Heart right ventricle (tissue), 16 donors: Measurements from ENCODE around the gene ALG1. TPM values are rescaled to one million over a fixed set of nuclear protein-coding genes. Genes with fewer than 3 reads are reported as not detected.
"Not testable (repeated sequence)": the region's sequence is repeated elsewhere in the genome, so short reads cannot be mapped to it uniquely, and the experiment has no call there.

ENCODE experiments used
- ATAC-seq, 8 donors: fragments of 200-7000 bp; cut with Tn5 transposase; one replicate each; pipeline ENCODE4 v1.9.1; 2020; ENCODE audit warnings: mild to moderate bottlenecking in 8 of 8, moderate library complexity in 8 of 8, moderate number of reproducible peaks in 1 of 8
- DNase-seq, 2 donors: peaks; one replicate each; pipeline ENCODE4 v3.0.0-alpha.2; 2020
- H3K27ac ChIP-seq, 10 donors: fragments of 200-600 bp; sonication (generic) in 2 of 10; one replicate each; pipeline versions ENCODE4 v1.5.0 to v1.8.0; 2020 to 2022; ENCODE audit warnings: mild to moderate bottlenecking in 3 of 10
- H3K27me3 ChIP-seq, 7 donors: fragments of 200-600 bp; one replicate each; pipeline ENCODE4 v1.8.0; 2021 to 2022; ENCODE audit warnings: mild to moderate bottlenecking in 2 of 7
- H3K36me3 ChIP-seq, 9 donors: fragments of 200-600 bp; sonication (generic) in 1 of 9; one replicate each; pipeline versions ENCODE4 v1.5.0 to v1.8.0; 2020 to 2022; ENCODE audit warnings: mild to moderate bottlenecking in 2 of 9
- H3K4me1 ChIP-seq, 9 donors: fragments of 200-600 bp; sonication (generic) in 1 of 9; one replicate each; pipeline versions ENCODE4 v1.5.0 to v1.8.0; 2020 to 2022; ENCODE audit warnings: mild to moderate bottlenecking in 4 of 9
- H3K4me3 ChIP-seq, 10 donors: fragments of 200-600 bp; sonication (generic) in 2 of 10; one replicate each; pipeline versions ENCODE4 v1.5.0 to v1.8.0; 2020 to 2022; ENCODE audit warnings: mild to moderate bottlenecking in 7 of 10, moderate library complexity in 2 of 10
- H3K9me3 ChIP-seq, 11 donors: fragments of 200-600 bp in 10 of 11; sonication (generic) in 2 of 11; one replicate each; pipeline versions ENCODE4 v1.5.0 to v1.8.0; 2013 to 2022; ENCODE audit warnings: mild to moderate bottlenecking in 2 of 11, control low read depth in 1 of 11, moderate library complexity in 1 of 11
- WGBS, 2 donors: extraction: QIAGEN DNeasy Blood & Tissue Kit; methylation state at CpG; one replicate each; pipeline ENCODE4 v1.1.7; 2013; ENCODE audit warnings: inconsistent platforms in 1 of 2; 5-methylcytosine and 5-hydroxymethylcytosine counted together
- intact Hi-C, 10 donors: fragments of 100-400 bp; cut with DNase I; formaldehyde crosslinking; loops; one replicate each; pipeline versions ENCODE4 v1.11.1 to v1.14.2; 2022
- polyA plus RNA-seq, 2 donors: library from polyadenylated mRNA; stranded (reverse); fragments of 200-250 nt; gene quantifications; one replicate each; pipeline ENCODE4 v1.2.3, GENCODE V29; 2013
- total RNA-seq, 10 donors: library from RNA; stranded (reverse); fragmentation: NEBNext Ultra II Directional in 3 of 10; extraction: Animal tissue kit (Norgen Biotek cat#: 25700) in 3 of 10; gene quantifications; one replicate each; pipeline versions ENCODE4 v1.2.1 to v1.2.4, GENCODE V29; 2021 to 2023
- donor health status: Arrhythmogenic right ventricular cardiomyopathy.
- donor health status: ischemic (EF 13 %, LVEDD 7.1; RV severe dilation, severe dysfunction).
- donor health status: healthy with polysubstance abuse.
- donor health status: DM: no; HTN: yes; CAD: no.
- donor health status: DM: no; HTN: no; CAD: no.
- donor health status: ischemic (EF 25% LVEDD 6.9; RV normal size, moderate dysfunction).
- donor health status: ischemic (EF 25% LVEDD 5.7; RV mildly dilated, moderate dysfunction).
- donor health status: healthy.
- donor health status: DM: yes; HTN: yes; CAD: no.
- donor health status: Ischemic cardiomyopathy.
- donor health status: ischemic (EF 35%, LVEDD 5.7; RV mildly dilated, moderate dysfunction).
- donor health status: nonischemic (EF 11% LVEDD 7.7; RV severe dilation, severe dysfunction).
- donor health status: DM: yes; HTN: yes; CAD: no.
- donor health status: PGD.
- donor health status: ischemic (EF 29% LVEDD 5.4; RV normal size, mild dysfunction).
- donor health status: nonischemic (EF 23%, LVEDD 6.1; RV moderate dilation, normal function).

The ALG1 gene
- total and polyA plus RNA-seq, 12 donors = 4.9 to 13.7 (median 8.4) TPM

GRCh38 chr16:5095145-5095830 lies 23.6 kb downstream of the ALG1 start:
- H3K4me1 ChIP-seq = peaks cover 0 to 15% (median 5%) of the 10 kb centered on the region in 9 donors
- intact Hi-C loops, DNase-seq, H3K36me3 ChIP-seq, ATAC-seq, H3K9me3 ChIP-seq, H3K27ac ChIP-seq, H3K4me3 ChIP-seq, H3K27me3 ChIP-seq: not testable (repeated sequence)
- 62 to 63% methylated on average over 11 of the region's 11 CpGs for WGBS, 2 donors

GRCh38 chr16:5096437-5097060 lies 24.9 kb downstream of the ALG1 start:
- intact Hi-C loops, H3K9me3 ChIP-seq, H3K27me3 ChIP-seq, ATAC-seq, DNase-seq, H3K36me3 ChIP-seq: not testable (repeated sequence)
- Histone ChIP-seq H3K4me3 (peak overlapping the region; percentile 56 to 97 (median 80)), H3K27ac (peak overlapping the region in 3 of 10 donors; percentile 83 to 89 (median 84)), H3K4me1 (peaks cover 0 to 15% (median 5%) of the 10 kb centered on the region in 9 donors)
- WGBS, 2 donors = 29 to 33% methylated on average over 7 of the region's 7 CpGs

- intact Hi-C loops, H3K9me3 ChIP-seq, ATAC-seq, H3K27me3 ChIP-seq, H3K36me3 ChIP-seq: not testable (repeated sequence)
- WGBS, 2 donors = 0% methylated on average over 23 of the region's 23 CpGs
- H3K4me1 ChIP-seq = peaks cover 0 to 15% (median 5%) of the 10 kb centered on the region in 9 donors
- DNase-seq = peak in 1 of 2 donors; percentile 29
- peak overlapping the region in 9 of 10 donors; percentile 69 to 91 (median 83) for H3K27ac ChIP-seq
- peak overlapping the region; percentile 56 to 97 (median 80) for H3K4me3 ChIP-seq
Observed at GRCh38 chr16:5097061-5097469, 25.4 kb downstream of the ALG1 start.

GRCh38 chr16:5097470-5098220 lies 26.0 kb downstream of the ALG1 start, which contains the start of gene EEF2KMT:
EEF2KMT (minus strand) TSS chr16:5097795; CDS start chr16:5097739, 56 bp downstream.
- H3K27ac ChIP-seq = peak within 1 kb of the TSS; percentile 8 to 91 (median 84)
- WGBS, 2 donors = 0% methylated on average over 55 to 67 of the region's 67 CpGs
- H3K27me3 ChIP-seq, H3K36me3 ChIP-seq, intact Hi-C loops, H3K9me3 ChIP-seq: not testable (repeated sequence)
- DNase-seq = peak; percentile 99 to 100
- peak within 1 kb of the TSS; percentile 56 to 97 (median 80) for H3K4me3 ChIP-seq
- H3K4me1 ChIP-seq = peaks cover 0 to 15% (median 5%) of the 10 kb centered on the region in 9 donors
- peak; percentile 100 for ATAC-seq

GRCh38 chr16:5098221-5099159 lies 26.8 kb downstream of the ALG1 start:
- H3K27me3 ChIP-seq, H3K36me3 ChIP-seq, ATAC-seq, H3K9me3 ChIP-seq, intact Hi-C loops: not testable (repeated sequence)
- peak overlapping the region; percentile 8 to 88 (median 83) for H3K27ac ChIP-seq
- H3K4me3 ChIP-seq = peak overlapping the region; percentile 56 to 97 (median 79)
- peak; percentile 79 to 82 for DNase-seq
- 1 to 2% methylated on average over 49 to 53 of the region's 67 CpGs for WGBS, 2 donors
- peaks cover 0 to 15% (median 5%) of the 10 kb centered on the region in 9 donors for H3K4me1 ChIP-seq

GRCh38 chr16:5099174-5099573 lies 27.5 kb downstream of the ALG1 start:
- Histone ChIP-seq H3K27ac (peak overlapping the region in 3 of 10 donors; percentile 80 to 88 (median 83)), H3K4me1 (peaks cover 0 to 15% (median 5%) of the 10 kb centered on the region in 9 donors), H3K4me3 (peak overlapping the region in 7 of 10 donors; percentile 75 to 97 (median 80))
- intact Hi-C loops, H3K27me3 ChIP-seq, H3K9me3 ChIP-seq, ATAC-seq, H3K36me3 ChIP-seq, DNase-seq: not testable (repeated sequence)
- WGBS, 2 donors = 20 to 27% methylated on average over 4 of the region's 4 CpGs

GRCh38 chr16:5103296-5104032 lies 31.8 kb downstream of the ALG1 start:
- H3K36me3 ChIP-seq, H3K4me1 ChIP-seq, intact Hi-C loops, H3K9me3 ChIP-seq, H3K27me3 ChIP-seq, H3K27ac ChIP-seq, H3K4me3 ChIP-seq, DNase-seq, ATAC-seq: not testable (repeated sequence)
- WGBS, 2 donors = 88 to 89% methylated on average over 12 of the region's 12 CpGs

- DNase-seq, H3K36me3 ChIP-seq, H3K27me3 ChIP-seq, H3K9me3 ChIP-seq, H3K4me3 ChIP-seq, ATAC-seq, H3K27ac ChIP-seq, intact Hi-C loops, H3K4me1 ChIP-seq: not testable (repeated sequence)
- 62 to 73% methylated on average over 4 to 5 of the region's 5 CpGs for WGBS, 2 donors
Observed at GRCh38 chr16:5105039-5105438, 33.4 kb downstream of the ALG1 start.
